DND-41 (cell line): ENCODE results near the gene GRPEL1.

Experiments used
- CTCF ChIP-seq: IDR thresholded peaks from 2 replicates; pipeline ENCODE4 v1.5.1; 2012; ENCODE audit warnings: borderline replicate concordance, low read length, moderate library complexity, mild to moderate bottlenecking; ENCODE audit not compliant: poor library complexity, severe bottlenecking; ENCODE audit errors: extremely low read depth
- EZH2 ChIP-seq: IDR thresholded peaks from 3 replicates; pipeline ENCODE4 v1.6.1; 2012; ENCODE audit warnings: borderline replicate concordance, low read depth, mild to moderate bottlenecking, moderate library complexity, low read length, inconsistent platforms; ENCODE audit not compliant: severe bottlenecking

- TF ChIP-seq CTCF (no peak), EZH2 (no peak)
These were observed 40.0 kb downstream of the GRPEL1 start for GRCh38 chr4:7027913-7028312.
